Neuron (in vitro differentiated cells): ENCODE measurements around the gene PLD1.

Experiments
- H2AFZ ChIP-seq: one replicate; pipeline ENCODE4 v1.6.1; 2013; ENCODE audit warnings: low read depth, mild to moderate bottlenecking, inconsistent platforms, low read length, moderate library complexity
- H3K27me3 ChIP-seq: one replicate; pipeline ENCODE4 v1.6.1; 2013; ENCODE audit warnings: low read length; ENCODE audit not compliant: insufficient read depth
- H3K36me3 ChIP-seq: one replicate; pipeline ENCODE4 v1.6.1; 2013; ENCODE audit warnings: low read length; ENCODE audit not compliant: insufficient read depth
- H3K4me1 ChIP-seq: one replicate; pipeline ENCODE4 v1.6.1; 2013; ENCODE audit warnings: low read length; ENCODE audit not compliant: insufficient read depth
- H3K4me3 ChIP-seq: 2 replicates; pipeline ENCODE4 v1.5.1; 2013; ENCODE audit warnings: mild to moderate bottlenecking, low read length, moderate library complexity
- H3K9me3 ChIP-seq: one replicate; pipeline ENCODE4 v1.6.1; 2013; ENCODE audit warnings: low read length

PLD1 gene

DNA sequence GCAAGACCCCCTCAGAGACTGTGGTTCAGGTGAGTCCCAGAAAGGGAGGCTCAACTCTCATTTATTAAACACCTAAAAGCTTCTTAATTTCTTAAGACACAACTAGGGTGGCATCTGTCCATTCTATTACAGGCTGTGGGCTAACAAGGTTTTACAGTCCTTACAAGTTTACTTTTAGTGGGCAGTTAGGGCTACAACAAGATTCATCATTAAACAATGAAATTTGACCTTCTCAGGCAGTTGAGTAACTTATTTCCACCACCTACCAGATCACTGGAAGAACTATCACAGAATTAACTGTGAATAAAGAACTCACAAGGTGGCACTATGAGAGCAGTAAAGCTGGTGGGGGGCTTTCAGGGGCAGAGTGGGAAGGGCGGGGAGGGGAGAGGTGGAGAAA lies 132.6 kb downstream of the PLD1 start:
- Histone ChIP-seq H3K27me3 (no peaks in the 10 kb centered on the region), H3K4me1 (no peaks in the 10 kb centered on the region), H2AFZ (no peak overlapping the region), H3K9me3 (no peaks in the 10 kb centered on the region), H3K36me3 (no peaks in the 10 kb centered on the region), H3K4me3 (no peak overlapping the region)

DNA sequence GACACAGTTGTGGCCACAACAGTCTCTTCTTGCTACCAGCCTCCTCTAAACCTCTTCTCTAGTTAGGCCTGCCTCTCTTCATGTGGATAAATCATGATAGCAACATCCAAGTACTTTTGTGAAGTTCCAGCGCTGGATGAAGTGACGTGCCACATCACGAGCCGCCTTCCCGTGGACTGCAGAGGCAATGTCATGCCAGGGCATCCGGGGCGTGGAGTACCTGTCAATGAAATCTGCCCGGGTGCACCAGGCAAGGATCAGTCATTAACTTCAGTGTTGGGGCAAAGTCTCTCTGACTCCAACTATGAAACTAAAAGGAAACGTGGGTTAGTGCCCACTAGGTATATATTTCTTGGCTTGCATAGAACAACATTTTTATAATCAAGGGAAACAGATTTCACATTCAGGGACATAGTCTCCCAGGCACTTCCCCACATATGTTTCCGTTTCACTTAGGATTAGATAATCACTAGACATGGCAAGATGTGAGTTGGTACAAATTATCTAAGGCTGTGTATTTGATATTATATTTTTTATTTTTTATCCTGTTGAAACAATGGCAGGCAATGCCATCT lies 133.6 kb downstream of the PLD1 start:
- no peaks in the 10 kb centered on the region for H3K27me3 ChIP-seq

DNA sequence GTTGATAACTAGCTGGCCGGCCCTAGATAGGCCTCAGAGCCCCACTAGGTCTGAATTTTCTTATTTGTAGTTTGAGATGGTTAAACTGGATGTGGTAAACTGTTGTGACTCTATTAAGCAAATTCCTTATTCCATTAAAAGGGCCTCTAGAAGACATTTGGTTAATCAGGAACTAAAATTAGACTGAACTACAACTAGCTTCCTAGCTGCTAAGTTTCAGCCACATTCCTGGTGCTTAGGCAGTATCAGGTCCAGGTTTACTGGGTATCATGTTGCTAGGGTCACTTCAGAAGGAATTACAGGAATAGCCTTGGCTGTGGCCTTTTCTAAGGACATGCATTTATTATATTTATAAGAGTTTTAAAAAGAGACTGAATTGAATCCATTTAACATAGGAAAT lies 136.3 kb downstream of the PLD1 start:
- no peak overlapping the region for H2AFZ ChIP-seq
- no peaks in the 10 kb centered on the region for H3K4me1 ChIP-seq
- no peak overlapping the region for H3K4me3 ChIP-seq
- no peaks in the 10 kb centered on the region for H3K9me3 ChIP-seq
- no peaks in the 10 kb centered on the region for H3K27me3 ChIP-seq
- no peaks in the 10 kb centered on the region for H3K36me3 ChIP-seq

More for the DNA sequence above, 133.6 kb downstream of the PLD1 start:
- H2AFZ ChIP-seq: no peak overlapping the region
- no peaks in the 10 kb centered on the region for H3K36me3 ChIP-seq
- H3K9me3 ChIP-seq: no peaks in the 10 kb centered on the region
- no peak overlapping the region for H3K4me3 ChIP-seq
- H3K4me1 ChIP-seq: no peaks in the 10 kb centered on the region

DNA sequence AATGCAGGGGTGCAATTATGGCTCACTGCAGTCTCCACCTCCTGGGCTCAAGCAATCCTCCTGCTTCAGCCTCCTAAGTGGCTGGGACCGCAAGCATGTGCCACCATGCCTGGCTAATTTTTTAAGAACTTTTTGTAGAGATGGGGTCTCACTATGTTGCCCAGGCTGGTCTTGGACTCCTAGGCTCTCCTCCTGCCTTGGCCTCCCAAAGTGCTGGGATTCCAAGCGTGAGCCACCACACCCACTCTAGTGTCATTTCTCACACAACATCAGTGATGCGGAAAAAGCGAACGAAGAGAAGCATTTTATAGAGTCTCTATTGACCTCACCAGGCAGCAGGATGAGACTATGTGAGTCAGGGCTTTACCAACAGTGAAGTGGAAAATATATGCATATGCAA lies 137.7 kb downstream of the PLD1 start:
- Histone ChIP-seq H3K36me3 (no peaks in the 10 kb centered on the region), H3K4me1 (no peaks in the 10 kb centered on the region), H3K9me3 (no peaks in the 10 kb centered on the region), H3K27me3 (no peaks in the 10 kb centered on the region), H3K4me3 (no peak overlapping the region), H2AFZ (no peak overlapping the region)

DNA sequence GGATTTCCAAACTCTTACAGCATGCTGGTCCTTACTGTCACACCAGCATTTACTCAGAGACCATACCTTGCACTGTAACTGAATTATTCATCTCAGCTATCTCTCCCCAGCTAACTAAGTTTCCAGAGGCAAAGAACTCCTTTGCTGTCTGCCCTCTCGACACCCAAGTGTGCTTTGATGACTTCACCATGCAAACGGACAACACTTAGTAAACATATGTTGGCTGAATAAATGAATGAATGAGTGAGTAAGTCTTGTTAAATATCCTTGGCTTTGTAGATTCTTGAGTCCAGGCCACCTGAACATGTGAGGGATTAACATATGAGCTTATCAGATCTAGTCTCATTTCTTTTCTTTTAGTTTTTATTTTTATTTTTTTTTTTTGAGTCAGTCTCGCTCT lies 138.2 kb downstream of the PLD1 start:
- H3K9me3 ChIP-seq: no peaks in the 10 kb centered on the region
- no peak overlapping the region for H2AFZ ChIP-seq
- no peak overlapping the region for H3K4me3 ChIP-seq
- H3K36me3 ChIP-seq: no peaks in the 10 kb centered on the region
- H3K27me3 ChIP-seq: no peaks in the 10 kb centered on the region
- peaks cover 4% of the 10 kb centered on the region for H3K4me1 ChIP-seq

DNA sequence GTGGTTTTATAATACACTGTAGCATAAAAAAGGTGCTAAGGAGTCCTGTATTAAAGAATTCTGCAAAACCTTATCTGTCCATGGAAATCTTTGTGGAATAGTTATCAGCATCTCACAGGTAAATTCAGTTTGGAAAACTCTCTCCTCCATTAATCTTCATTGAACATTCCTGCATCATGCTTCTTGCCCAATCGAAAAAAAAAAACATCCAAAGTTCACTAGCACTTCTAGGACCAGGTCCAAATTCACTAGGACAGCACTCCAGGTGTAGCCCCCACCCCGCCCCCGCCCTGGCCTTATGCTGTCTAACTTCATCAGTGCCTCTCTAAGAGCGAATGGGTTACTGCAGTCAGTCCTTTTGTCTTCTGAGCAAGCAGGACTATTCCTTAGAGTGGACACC lies 138.6 kb downstream of the PLD1 start:
- no peaks in the 10 kb centered on the region for H3K9me3 ChIP-seq
- no peaks in the 10 kb centered on the region for H3K36me3 ChIP-seq
- no peaks in the 10 kb centered on the region for H3K27me3 ChIP-seq
- no peak overlapping the region for H3K4me3 ChIP-seq
- H3K4me1 ChIP-seq: peaks cover 8% of the 10 kb centered on the region
- H2AFZ ChIP-seq: no peak overlapping the region

DNA sequence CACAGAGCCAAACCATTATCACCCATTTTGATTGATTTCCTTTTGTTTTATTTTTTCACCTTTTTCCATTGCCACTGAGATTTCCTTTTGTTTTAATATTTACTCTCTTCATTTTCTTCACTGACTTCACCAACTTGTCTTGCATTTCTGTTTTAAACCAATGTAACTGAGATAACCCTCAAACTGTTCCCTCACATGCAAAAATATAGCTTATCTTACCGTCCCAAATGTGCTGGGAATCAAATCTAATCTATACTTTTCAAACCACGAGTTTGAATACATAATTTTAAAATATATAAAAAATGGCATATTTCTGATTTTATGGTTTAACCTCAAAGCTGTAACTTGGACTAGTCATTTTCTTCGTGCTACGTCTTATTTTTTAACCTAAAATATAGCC lies 143.8 kb downstream of the PLD1 start:
- Histone ChIP-seq H3K4me1 (peaks cover 8% of the 10 kb centered on the region), H3K36me3 (no peaks in the 10 kb centered on the region), H2AFZ (no peak overlapping the region), H3K27me3 (no peaks in the 10 kb centered on the region), H3K9me3 (no peaks in the 10 kb centered on the region), H3K4me3 (no peak overlapping the region)

DNA sequence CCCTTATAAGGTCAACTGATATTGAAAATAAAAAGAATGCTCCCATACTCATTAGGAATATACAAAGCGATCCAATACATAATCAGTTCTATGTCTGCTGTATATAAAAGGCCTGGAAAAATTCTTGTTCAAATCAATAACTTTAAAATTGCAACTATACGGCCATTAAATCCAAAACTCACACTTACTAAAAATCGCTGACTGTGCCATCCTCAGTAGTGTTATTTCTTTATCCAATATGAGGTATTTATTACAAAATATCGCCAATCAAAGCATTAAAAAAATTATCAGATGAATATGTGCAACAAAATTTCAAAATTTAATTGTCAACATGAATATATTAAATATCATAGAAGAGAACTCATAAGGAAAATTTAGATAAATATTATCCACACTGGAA lies 146.5 kb downstream of the PLD1 start:
- no peaks in the 10 kb centered on the region for H3K9me3 ChIP-seq
- no peak overlapping the region for H2AFZ ChIP-seq
- no peaks in the 10 kb centered on the region for H3K36me3 ChIP-seq
- H3K4me1 ChIP-seq: peaks cover 14% of the 10 kb centered on the region
- no peak overlapping the region for H3K4me3 ChIP-seq
- no peaks in the 10 kb centered on the region for H3K27me3 ChIP-seq

DNA sequence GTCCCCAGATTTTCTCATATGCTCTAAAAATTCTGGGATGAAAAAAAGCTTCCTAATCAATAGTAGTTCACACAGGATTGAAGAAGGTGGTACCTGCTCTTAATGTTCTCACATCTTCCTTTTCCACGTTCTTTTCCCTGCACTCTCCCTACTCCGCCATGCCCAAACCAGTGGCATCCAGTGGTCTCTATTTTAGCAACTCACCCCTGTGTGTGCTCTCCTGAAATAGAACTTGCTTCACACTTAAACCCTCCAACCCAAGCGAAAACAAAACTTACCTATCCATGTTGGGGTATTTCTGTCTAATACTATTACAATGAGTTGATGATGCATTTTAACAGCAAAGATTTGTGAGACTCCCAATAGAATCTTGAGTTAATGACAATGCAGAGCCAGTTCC lies 148.8 kb downstream of the PLD1 start:
- H3K27me3 ChIP-seq: no peaks in the 10 kb centered on the region
- H3K9me3 ChIP-seq: no peaks in the 10 kb centered on the region
- no peaks in the 10 kb centered on the region for H3K36me3 ChIP-seq
- peaks cover 7% of the 10 kb centered on the region for H3K4me1 ChIP-seq
- no peak overlapping the region for H3K4me3 ChIP-seq
- no peak overlapping the region for H2AFZ ChIP-seq

DNA sequence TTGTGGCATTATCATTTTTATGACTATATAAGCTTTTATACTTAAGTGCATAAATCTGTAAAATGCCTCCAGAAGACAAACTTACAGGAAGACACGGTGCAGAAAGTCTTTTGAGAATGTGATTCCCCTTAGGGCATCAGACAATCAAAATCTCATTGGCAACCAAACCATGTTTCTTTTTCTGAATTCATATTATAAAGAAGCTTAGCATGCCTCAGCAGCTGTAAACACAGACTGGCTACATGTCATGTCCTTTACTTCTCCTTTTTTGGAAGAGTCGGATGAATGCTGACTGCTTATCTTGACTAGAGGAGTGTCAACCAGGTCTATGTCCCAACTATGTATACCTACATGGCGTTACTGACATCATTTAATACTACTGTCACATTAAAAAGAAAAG lies 150.1 kb downstream of the PLD1 start:
- H3K36me3 ChIP-seq: no peaks in the 10 kb centered on the region
- no peaks in the 10 kb centered on the region for H3K9me3 ChIP-seq
- H2AFZ ChIP-seq: no peak overlapping the region
- H3K27me3 ChIP-seq: no peaks in the 10 kb centered on the region
- H3K4me1 ChIP-seq: peaks cover 7% of the 10 kb centered on the region
- no peak overlapping the region for H3K4me3 ChIP-seq

DNA sequence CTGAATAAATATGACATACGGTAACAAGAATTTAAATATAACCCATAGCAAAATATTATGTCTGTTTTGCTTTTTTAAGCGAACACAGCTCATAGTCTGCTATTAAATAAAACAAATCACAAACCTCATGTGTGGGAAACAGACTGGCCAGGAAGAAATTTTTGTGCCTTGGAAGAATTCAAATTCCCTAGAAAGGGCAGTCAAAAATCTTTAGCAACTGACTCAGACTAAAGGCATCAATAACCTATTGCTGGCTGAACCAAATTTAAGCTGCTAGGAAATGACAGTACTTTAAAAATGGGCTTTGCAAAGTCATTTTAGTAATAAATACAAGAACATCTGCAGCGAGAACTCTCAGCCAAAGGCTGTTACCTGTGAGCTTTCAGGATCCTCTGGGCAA lies 151.4 kb downstream of the PLD1 start:
- Histone ChIP-seq H3K27me3 (no peaks in the 10 kb centered on the region), H3K4me1 (peaks cover 7% of the 10 kb centered on the region), H3K36me3 (no peaks in the 10 kb centered on the region), H3K9me3 (no peaks in the 10 kb centered on the region), H2AFZ (no peak overlapping the region), H3K4me3 (no peak overlapping the region)

DNA sequence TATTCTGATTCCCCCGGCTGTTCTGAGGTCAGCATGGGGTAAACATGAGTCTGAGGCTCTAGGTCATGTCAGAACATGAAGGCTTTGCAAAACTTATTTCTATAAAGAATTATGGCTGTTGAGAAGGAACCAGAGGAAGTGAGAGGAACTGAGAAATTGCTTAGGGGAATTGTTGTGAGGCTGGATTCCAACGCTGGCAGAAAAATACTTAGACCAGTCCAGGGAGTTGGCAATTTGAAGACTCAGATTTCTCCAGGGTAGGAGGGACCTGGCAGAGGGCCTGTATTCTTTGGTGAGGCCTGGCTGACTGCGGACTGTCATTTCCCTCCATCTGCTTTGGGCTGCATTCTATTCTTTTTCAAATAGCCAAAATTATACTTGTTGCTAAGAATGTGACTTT lies 155.5 kb downstream of the PLD1 start:
- H3K9me3 ChIP-seq: no peaks in the 10 kb centered on the region
- no peaks in the 10 kb centered on the region for H3K27me3 ChIP-seq
- H3K4me1 ChIP-seq: peaks cover 3% of the 10 kb centered on the region
- H2AFZ ChIP-seq: no peak overlapping the region
- H3K4me3 ChIP-seq: no peak overlapping the region
- H3K36me3 ChIP-seq: no peaks in the 10 kb centered on the region

DNA sequence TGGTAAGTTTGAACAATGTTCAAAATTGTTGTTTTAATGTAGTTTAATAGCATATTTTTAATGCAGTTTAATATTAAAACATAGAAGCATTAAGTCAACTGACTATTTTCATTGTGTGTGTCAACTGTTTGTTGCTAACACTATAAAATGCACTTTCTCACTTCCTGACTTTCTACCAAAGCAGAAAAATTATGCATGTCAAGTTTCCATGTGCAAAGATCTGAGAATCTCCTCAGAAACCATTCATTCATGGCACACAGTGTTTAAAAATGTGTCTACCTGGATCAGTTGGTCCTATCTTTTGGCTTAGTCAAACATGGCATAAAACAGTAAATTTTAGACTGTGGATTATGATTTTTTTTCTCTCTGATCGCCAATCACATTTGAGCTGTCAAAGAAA lies 156.0 kb downstream of the PLD1 start:
- H3K4me1 ChIP-seq: no peaks in the 10 kb centered on the region
- H3K4me3 ChIP-seq: no peak overlapping the region
- H3K36me3 ChIP-seq: no peaks in the 10 kb centered on the region
- no peak overlapping the region for H2AFZ ChIP-seq
- no peaks in the 10 kb centered on the region for H3K9me3 ChIP-seq
- no peaks in the 10 kb centered on the region for H3K27me3 ChIP-seq

DNA sequence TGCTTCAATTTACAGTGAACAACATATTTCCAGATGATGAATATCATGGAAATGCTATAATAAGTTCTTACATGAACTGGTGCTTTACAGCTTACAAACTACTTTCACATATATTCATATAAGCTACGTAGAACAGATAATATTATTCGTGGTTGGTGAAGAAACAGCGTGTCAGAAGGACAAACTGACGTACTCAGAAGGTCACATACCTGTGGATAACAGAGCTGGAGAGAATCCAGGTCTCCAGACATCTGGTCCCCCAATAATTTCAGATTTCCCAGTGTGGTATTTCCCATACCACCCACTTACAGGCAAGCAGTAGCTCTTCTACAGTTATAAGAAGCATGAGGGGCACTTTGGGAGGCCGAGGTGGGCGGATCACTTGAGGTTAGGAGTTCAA lies 156.6 kb downstream of the PLD1 start:
- Histone ChIP-seq H3K9me3 (no peaks in the 10 kb centered on the region), H3K4me3 (no peak overlapping the region), H3K36me3 (no peaks in the 10 kb centered on the region), H2AFZ (no peak overlapping the region), H3K4me1 (no peaks in the 10 kb centered on the region), H3K27me3 (no peaks in the 10 kb centered on the region)
